ENCODE measurements around the gene UBXN11.

- TF ChIP-seq POLR2A (IDR thresholded peaks at IDR 0.05), result no peak
- no peak for TF ChIP-seq EP300 (IDR thresholded peaks at IDR 0.05; ENCODE audit: low read depth)
- no peak for TF ChIP-seq CTCF (IDR thresholded peaks at IDR 0.05)
Measured at GRCh38 chr1:26259005-26259404, 47.4 kb downstream of the UBXN11 start.
